Tibial nerve (tissue), 3 donors: ENCODE data around the gene BIN2.

Source experiments
- POLR2A ChIP-seq, 2 donors: fragments of 450-650 bp; IDR thresholded peaks; one replicate each; pipeline ENCODE4 v1.6.1; 2017; ENCODE audit warnings: antibody characterized with exemption in 2 of 2, mild to moderate bottlenecking in 2 of 2, moderate library complexity in 2 of 2
- TF ChIP-seq, protein P1 (sequence below), 5 experiments: fragments of 200-600 bp in 3 of 5; fragments of 450-650 bp in 2 of 5; sonication (generic) in 3 of 5; IDR thresholded peaks; one replicate each; pipeline ENCODE4 v1.5.1; 2016 to 2019; ENCODE audit warnings: antibody characterized with exemption in 5 of 5, mild to moderate bottlenecking in 3 of 5, moderate library complexity in 2 of 5

DNA sequence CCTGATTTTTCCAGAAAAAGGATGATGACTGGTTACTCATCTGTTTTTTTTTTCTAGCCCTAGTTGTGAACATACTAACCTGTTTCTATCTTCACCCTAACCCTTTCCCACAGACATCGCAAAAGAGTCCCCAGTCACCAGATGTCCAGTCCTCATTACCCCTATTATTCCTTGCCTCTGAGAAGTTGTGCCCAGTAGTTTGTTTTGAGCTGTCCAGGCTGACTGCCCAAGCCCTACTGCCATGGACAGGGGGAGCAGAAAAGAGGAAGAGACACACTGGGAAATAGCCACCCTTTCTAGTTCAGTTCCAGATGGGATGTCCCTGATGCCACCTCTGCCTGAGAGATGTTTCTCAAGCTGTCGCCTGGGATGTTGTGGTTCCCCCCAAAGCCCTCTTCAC, 36.3 kb upstream of the BIN2 start:
- TF ChIP-seq, protein P1, sequence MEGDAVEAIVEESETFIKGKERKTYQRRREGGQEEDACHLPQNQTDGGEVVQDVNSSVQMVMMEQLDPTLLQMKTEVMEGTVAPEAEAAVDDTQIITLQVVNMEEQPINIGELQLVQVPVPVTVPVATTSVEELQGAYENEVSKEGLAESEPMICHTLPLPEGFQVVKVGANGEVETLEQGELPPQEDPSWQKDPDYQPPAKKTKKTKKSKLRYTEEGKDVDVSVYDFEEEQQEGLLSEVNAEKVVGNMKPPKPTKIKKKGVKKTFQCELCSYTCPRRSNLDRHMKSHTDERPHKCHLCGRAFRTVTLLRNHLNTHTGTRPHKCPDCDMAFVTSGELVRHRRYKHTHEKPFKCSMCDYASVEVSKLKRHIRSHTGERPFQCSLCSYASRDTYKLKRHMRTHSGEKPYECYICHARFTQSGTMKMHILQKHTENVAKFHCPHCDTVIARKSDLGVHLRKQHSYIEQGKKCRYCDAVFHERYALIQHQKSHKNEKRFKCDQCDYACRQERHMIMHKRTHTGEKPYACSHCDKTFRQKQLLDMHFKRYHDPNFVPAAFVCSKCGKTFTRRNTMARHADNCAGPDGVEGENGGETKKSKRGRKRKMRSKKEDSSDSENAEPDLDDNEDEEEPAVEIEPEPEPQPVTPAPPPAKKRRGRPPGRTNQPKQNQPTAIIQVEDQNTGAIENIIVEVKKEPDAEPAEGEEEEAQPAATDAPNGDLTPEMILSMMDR (IDR thresholded peaks at IDR 0.05): no peak
- no peak for TF ChIP-seq POLR2A (IDR thresholded peaks at IDR 0.05)
